Heart left ventricle (tissue), 16 donors: ENCODE measurements around the gene SHROOM3. TPM values are rescaled to one million over a fixed set of nuclear protein-coding genes. Genes with fewer than 3 reads are reported as not detected.

Experiments used
- ATAC-seq, 4 donors: fragments of 200-7000 bp; cut with Tn5 transposase; one replicate each; pipeline ENCODE4 v1.9.1; 2020 to 2022; ENCODE audit warnings: moderate library complexity in 4 of 4, mild to moderate bottlenecking in 3 of 4, moderate number of reproducible peaks in 1 of 4
- DNase-seq, 5 donors: peaks; one replicate each; pipeline ENCODE4 v3.0.0-alpha.2; 2020
- H3K27ac ChIP-seq, 12 donors: fragments of 200-600 bp; sonication (generic) in 4 of 12; one replicate each; pipeline versions ENCODE4 v1.5.0 to v1.8.0; 2016 to 2022; ENCODE audit warnings: mild to moderate bottlenecking in 2 of 12
- H3K27me3 ChIP-seq, 9 donors: fragments of 200-600 bp; sonication (generic) in 2 of 9; one replicate each; pipeline versions ENCODE4 v1.5.1 to v1.8.0; 2016 to 2022; ENCODE audit warnings: mild to moderate bottlenecking in 3 of 9
- H3K36me3 ChIP-seq, 9 donors: fragments of 200-600 bp; sonication (generic) in 2 of 9; one replicate each; pipeline versions ENCODE4 v1.5.0 to v1.8.0; 2018 to 2022; ENCODE audit warnings: mild to moderate bottlenecking in 2 of 9
- H3K4me1 ChIP-seq, 12 donors: fragments of 200-600 bp; sonication (generic) in 4 of 12; one replicate each; pipeline versions ENCODE4 v1.5.0 to v1.8.0; 2016 to 2022; ENCODE audit warnings: mild to moderate bottlenecking in 3 of 12
- H3K4me3 ChIP-seq, 12 donors: fragments of 200-600 bp; sonication (generic) in 4 of 12; one replicate each; pipeline versions ENCODE4 v1.5.0 to v1.8.0; 2017 to 2022; ENCODE audit warnings: mild to moderate bottlenecking in 9 of 12, moderate library complexity in 4 of 12
- H3K9me3 ChIP-seq, 12 donors: fragments of 200-600 bp; sonication (generic) in 4 of 12; one replicate each; pipeline versions ENCODE4 v1.5.0 to v1.8.0; 2016 to 2022; ENCODE audit warnings: mild to moderate bottlenecking in 1 of 12
- CTCF ChIP-seq, 12 donors: fragments of 200-600 bp; sonication (generic) in 4 of 12; IDR thresholded peaks; one replicate each; pipeline versions ENCODE4 v1.5.0 to v1.8.0; 2018 to 2022; ENCODE audit warnings: antibody characterized with exemption in 12 of 12, mild to moderate bottlenecking in 5 of 12
- POLR2A ChIP-seq, 2 donors: fragments of 450-650 bp; IDR thresholded peaks; one replicate each; pipeline ENCODE4 v1.6.1; 2017; ENCODE audit warnings: antibody characterized with exemption in 2 of 2, mild to moderate bottlenecking in 2 of 2, moderate library complexity in 2 of 2
- WGBS, 4 donors: extraction: QIAGEN DNeasy Blood & Tissue Kit in 2 of 4; methylation state at CpG; one replicate each; pipeline versions ENCODE4 v1.1.5 to v1.1.7; 2013 to 2018; 5-methylcytosine and 5-hydroxymethylcytosine counted together
- intact Hi-C, 10 donors: fragments of 100-400 bp; cut with DNase I; formaldehyde crosslinking; loops; one replicate each; pipeline versions ENCODE4 v1.11.1 to v1.14.2; 2022
- polyA plus RNA-seq, 2 donors: library from polyadenylated mRNA; stranded (reverse); fragments of 200-250 nt; gene quantifications; one replicate each; pipeline ENCODE4 v1.2.3, GENCODE V29; 2013
- total RNA-seq, 9 donors: library from RNA; depleted of rRNA in 2 of 9; stranded (reverse); fragments of >200 nt in 2 of 9; fragmentation: NEBNext Ultra II Directional in 3 of 9; extraction: Animal tissue kit (Norgen Biotek cat#: 25700) in 3 of 9; gene quantifications; one replicate each; pipeline versions ENCODE4 v1.1.0 to v1.2.4, GENCODE V29; 2016 to 2023
- donor health status: ischemic (EF 13 %, LVEDD 7.1; RV severe dilation, severe dysfunction).
- donor health status: healthy with polysubstance abuse.
- donor health status: DM: no; HTN: yes; CAD: no.
- donor health status: DM: no; HTN: no; CAD: no.
- donor health status: ischemic (EF 25% LVEDD 6.9; RV normal size, moderate dysfunction).
- donor health status: ischemic (EF 25% LVEDD 5.7; RV mildly dilated, moderate dysfunction).
- donor health status: healthy.
- donor health status: DM: yes; HTN: yes; CAD: no.
- donor health status: ischemic (EF 35%, LVEDD 5.7; RV mildly dilated, moderate dysfunction).
- donor health status: nonischemic (EF 11% LVEDD 7.7; RV severe dilation, severe dysfunction).
- donor health status: DM: yes; HTN: yes; CAD: no.
- donor health status: PGD.
- donor health status: ischemic (EF 29% LVEDD 5.4; RV normal size, mild dysfunction).
- donor health status: nonischemic (EF 23%, LVEDD 6.1; RV moderate dilation, normal function).

Gene SHROOM3
- total and polyA plus RNA-seq, 11 donors: 4.6 to 38.5 (median 20.3) TPM

DNA sequence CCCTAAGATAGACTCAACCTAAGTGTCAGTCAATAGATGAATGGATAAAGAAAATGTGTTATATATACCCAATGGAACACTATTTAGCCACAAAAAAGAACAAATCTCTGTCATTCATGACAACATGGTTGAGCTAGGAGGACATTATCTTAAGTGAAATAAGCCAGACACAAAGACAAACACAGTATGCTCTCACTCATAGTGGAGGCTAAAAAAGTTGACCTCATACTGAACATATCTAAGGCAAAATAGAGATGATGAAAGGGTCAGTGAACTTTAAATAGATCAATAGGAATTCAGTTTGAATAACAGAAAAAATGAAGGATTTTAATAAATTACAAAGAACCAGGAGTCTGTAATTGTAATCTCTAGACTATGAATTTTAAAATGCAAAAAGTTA is 356.4 kb downstream of the SHROOM3 start:
- no peaks in the 10 kb centered on the region for H3K4me1 ChIP-seq
- H3K27me3 ChIP-seq: no peaks in the 10 kb centered on the region
- DNase-seq: no peak
- no peak overlapping the region for H3K4me3 ChIP-seq
- intact Hi-C loops: no loop called here
- TF ChIP-seq POLR2A (IDR thresholded peaks at IDR 0.05): no peak
- TF ChIP-seq CTCF (IDR thresholded peaks at IDR 0.05): no peak
- no peak overlapping the region for H3K27ac ChIP-seq
- peaks cover 0 to 4% (median 0%) of the 10 kb centered on the region in 12 donors for H3K9me3 ChIP-seq
- ATAC-seq: no peak
- H3K36me3 ChIP-seq: no peaks in the 10 kb centered on the region

DNA sequence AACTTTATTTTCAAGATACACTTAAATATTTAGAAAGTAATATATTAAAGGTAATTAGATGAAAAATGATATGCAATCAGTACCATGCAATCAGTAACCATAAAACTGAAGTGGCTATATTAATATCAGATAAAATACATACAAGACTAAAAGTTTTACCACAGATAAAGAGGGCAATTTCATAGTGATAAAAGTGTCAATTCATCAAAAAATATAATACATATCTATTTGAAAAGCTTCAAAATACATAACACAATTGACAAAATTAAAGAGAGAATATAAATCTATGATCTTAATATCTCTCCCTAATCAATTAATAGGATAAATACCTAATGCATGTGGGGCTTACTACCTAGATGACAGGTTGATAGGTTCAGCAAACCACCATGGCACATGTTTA is 357.4 kb downstream of the SHROOM3 start:
- no peak overlapping the region for H3K4me3 ChIP-seq
- DNase-seq (no peak), ATAC-seq (no peak)
- no peaks in the 10 kb centered on the region for H3K27me3 ChIP-seq
- no peak for TF ChIP-seq POLR2A (IDR thresholded peaks at IDR 0.05)
- TF ChIP-seq CTCF (IDR thresholded peaks at IDR 0.05): no peak
- intact Hi-C loops: no loop called here
- no peak overlapping the region for H3K27ac ChIP-seq
- no peaks in the 10 kb centered on the region for H3K36me3 ChIP-seq
- H3K4me1 ChIP-seq: no peaks in the 10 kb centered on the region
- H3K9me3 ChIP-seq: peaks cover 0 to 4% (median 0%) of the 10 kb centered on the region in 12 donors

DNA sequence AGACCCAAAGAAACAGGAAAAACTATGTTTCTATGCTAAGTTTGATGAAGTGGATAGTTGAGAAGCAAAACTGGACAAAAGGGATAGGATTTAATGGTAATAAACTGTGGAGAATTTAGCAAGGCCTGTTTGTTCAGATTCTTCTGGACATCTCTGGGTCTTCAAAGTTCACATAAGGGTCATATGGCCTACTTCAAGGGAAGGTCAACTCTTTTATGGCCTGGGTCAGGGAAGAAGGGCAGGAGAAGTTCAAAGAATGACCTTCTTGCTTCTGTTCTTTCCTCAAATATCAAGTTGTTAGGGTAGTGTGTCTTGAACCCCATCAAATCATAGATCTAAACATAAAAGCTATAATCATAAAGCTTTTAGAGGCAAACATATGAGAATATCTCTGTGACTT is 360.2 kb downstream of the SHROOM3 start:
- Histone ChIP-seq H3K27ac (no peak overlapping the region), H3K4me1 (no peaks in the 10 kb centered on the region), H3K4me3 (no peak overlapping the region), H3K27me3 (no peaks in the 10 kb centered on the region), H3K9me3 (no peaks in the 10 kb centered on the region), H3K36me3 (no peaks in the 10 kb centered on the region)
- TF ChIP-seq CTCF (IDR thresholded peaks at IDR 0.05): no peak
- TF ChIP-seq POLR2A (IDR thresholded peaks at IDR 0.05): no peak
- intact Hi-C loops: no loop called here
- ATAC-seq: no peak
- no peak for DNase-seq

- no peak for DNase-seq
- peaks cover 0 to 28% (median 11%) of the 10 kb centered on the region in 12 donors for H3K4me1 ChIP-seq
- H3K4me3 ChIP-seq: no peak overlapping the region
- peaks cover 0 to 10% (median 0%) of the 10 kb centered on the region in 9 donors for H3K27me3 ChIP-seq
- no peak overlapping the region for H3K27ac ChIP-seq
- 68 to 79% (median 71%) methylated on average over 7 of the region's 7 CpGs for WGBS, 4 donors
- intact Hi-C loops: no loop called here
- ATAC-seq: no peak
- no peaks in the 10 kb centered on the region for H3K9me3 ChIP-seq
- no peaks in the 10 kb centered on the region for H3K36me3 ChIP-seq
- TF ChIP-seq CTCF (IDR thresholded peaks at IDR 0.05) (no peak), POLR2A (IDR thresholded peaks at IDR 0.05) (no peak)
Observed at GRCh38 chr4:76799140-76799539, 364.1 kb downstream of the SHROOM3 start.
